Transverse colon (tissue), 4 donors: ENCODE measurements around the gene ZNF599. TPM values are rescaled to one million over a fixed set of nuclear protein-coding genes. Genes with fewer than 3 reads are reported as not detected.

Experiments
- DNase-seq: peaks from one replicate; pipeline ENCODE4 v3.0.0-alpha.2; 2019
- H3K27ac ChIP-seq, 4 donors: fragments of 200-600 bp; sonication (generic); 2 replicates each; pipeline ENCODE4 v1.5.1; 2016 to 2018; ENCODE audit warnings: inconsistent platforms in 4 of 4
- H3K27me3 ChIP-seq: fragments of 200-600 bp; sonication (generic); 2 replicates; pipeline ENCODE4 v1.5.1; 2017; ENCODE audit warnings: inconsistent platforms
- H3K36me3 ChIP-seq, 4 donors: fragments of 200-600 bp; sonication (generic); 2 replicates each; pipeline ENCODE4 v1.5.1; 2017 to 2019; ENCODE audit warnings: inconsistent platforms in 4 of 4
- H3K4me1 ChIP-seq, 4 donors: fragments of 200-600 bp; sonication (generic); 2 replicates each; pipeline ENCODE4 v1.5.1; 2017 to 2020; ENCODE audit warnings: inconsistent platforms in 4 of 4
- H3K4me3 ChIP-seq, 4 donors: fragments of 200-600 bp; sonication (generic); 1 replicate in 1 of 4; 2 replicates in 3 of 4; pipeline versions ENCODE4 v1.5.1 to v1.6.1; 2017 to 2019; ENCODE audit warnings: inconsistent platforms in 4 of 4
- H3K9me3 ChIP-seq, 2 donors: fragments of 200-600 bp; sonication (generic); 2 replicates each; pipeline ENCODE4 v1.5.1; 2017 to 2019; ENCODE audit warnings: inconsistent platforms in 2 of 2
- EP300 ChIP-seq: sonication (generic); formaldehyde crosslinking; IDR thresholded peaks from one replicate; pipeline ENCODE4 v1.6.1; 2017; ENCODE audit warnings: antibody characterized with exemption, low read depth
- POLR2A ChIP-seq: fragments of 450-650 bp; IDR thresholded peaks from one replicate; pipeline ENCODE4 v1.6.1; 2016; ENCODE audit warnings: antibody characterized with exemption, mild to moderate bottlenecking, moderate library complexity
- POLR2AphosphoS5 ChIP-seq, 3 donors: sonication (generic); formaldehyde crosslinking; IDR thresholded peaks; one replicate each; pipeline ENCODE4 v1.6.1; 2016; ENCODE audit warnings: antibody characterized with exemption in 3 of 3
- WGBS, 2 donors: methylation state at CpG; one replicate each; pipeline ENCODE4 v1.1.5; 2018; ENCODE audit warnings: low coverage in 1 of 2; 5-methylcytosine and 5-hydroxymethylcytosine counted together
- in situ Hi-C, 4 donors: fragments of 200-750 bp; cut with MboI; loops; one replicate each; pipeline versions ENCODE4 v1.15.0 to v1.15.1; 2017; ENCODE audit warnings: low sequenced_read_pairs in 3 of 4, low pct_ligation_motif_present in 1 of 4, low pct_unique_long_range_greater_than_20kb in 1 of 4
- intact Hi-C: fragments of 100-400 bp; cut with DNase I; formaldehyde crosslinking; loops from one replicate; pipeline ENCODE4 v1.15.1; 2023; ENCODE audit warnings: low total_unique reads
- total RNA-seq, 4 donors: library from RNA; depleted of rRNA; stranded (reverse); fragments of >200 nt; gene quantifications; one replicate each; pipeline ENCODE4 v1.1.0, GENCODE V29; 2016
- TF ChIP-seq, protein P1 (sequence below), 5 experiments: fragments of 200-600 bp in 3 of 5; fragments of 450-650 bp in 2 of 5; sonication (generic) in 3 of 5; IDR thresholded peaks; 1 replicate in 2 of 5; 2 replicates in 3 of 5; pipeline ENCODE4 v1.5.1; 2016 to 2017; ENCODE audit warnings: antibody characterized with exemption in 5 of 5, inconsistent platforms in 3 of 5, mild to moderate bottlenecking in 2 of 5, moderate library complexity in 1 of 5

ZNF599 gene
- total RNA-seq, 4 donors from 2014 or later, result 4.1 to 7.1 (median 6.0) TPM; not detected in 1

DNA sequence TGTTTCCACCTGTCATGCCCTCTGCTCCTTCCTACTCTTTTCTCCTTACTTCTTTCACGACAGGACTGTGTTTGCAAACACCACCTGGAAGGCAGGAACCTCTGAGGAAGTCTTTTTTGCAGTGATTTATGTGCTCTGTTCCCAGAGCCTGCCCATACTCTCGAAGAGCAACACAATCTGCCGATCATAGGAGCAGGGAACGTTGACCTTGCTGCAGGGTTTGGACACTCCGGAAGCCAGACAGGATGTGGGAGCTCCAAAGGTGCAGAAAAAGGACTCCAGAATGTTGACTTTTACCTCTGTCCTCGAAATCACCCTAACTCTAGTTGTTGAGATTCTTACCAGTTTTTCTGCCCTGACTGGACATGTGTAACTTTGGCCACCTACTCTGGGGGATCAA, 47.6 kb downstream of the ZNF599 start:
- no peak for TF ChIP-seq EP300
- TF ChIP-seq, protein P1, sequence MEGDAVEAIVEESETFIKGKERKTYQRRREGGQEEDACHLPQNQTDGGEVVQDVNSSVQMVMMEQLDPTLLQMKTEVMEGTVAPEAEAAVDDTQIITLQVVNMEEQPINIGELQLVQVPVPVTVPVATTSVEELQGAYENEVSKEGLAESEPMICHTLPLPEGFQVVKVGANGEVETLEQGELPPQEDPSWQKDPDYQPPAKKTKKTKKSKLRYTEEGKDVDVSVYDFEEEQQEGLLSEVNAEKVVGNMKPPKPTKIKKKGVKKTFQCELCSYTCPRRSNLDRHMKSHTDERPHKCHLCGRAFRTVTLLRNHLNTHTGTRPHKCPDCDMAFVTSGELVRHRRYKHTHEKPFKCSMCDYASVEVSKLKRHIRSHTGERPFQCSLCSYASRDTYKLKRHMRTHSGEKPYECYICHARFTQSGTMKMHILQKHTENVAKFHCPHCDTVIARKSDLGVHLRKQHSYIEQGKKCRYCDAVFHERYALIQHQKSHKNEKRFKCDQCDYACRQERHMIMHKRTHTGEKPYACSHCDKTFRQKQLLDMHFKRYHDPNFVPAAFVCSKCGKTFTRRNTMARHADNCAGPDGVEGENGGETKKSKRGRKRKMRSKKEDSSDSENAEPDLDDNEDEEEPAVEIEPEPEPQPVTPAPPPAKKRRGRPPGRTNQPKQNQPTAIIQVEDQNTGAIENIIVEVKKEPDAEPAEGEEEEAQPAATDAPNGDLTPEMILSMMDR (IDR thresholded peaks at IDR 0.05), result no peak
- no peak for TF ChIP-seq POLR2A
- TF ChIP-seq POLR2AphosphoS5 (IDR thresholded peaks at IDR 0.05), result no peak
- H3K36me3 ChIP-seq, result no peaks in the 10 kb centered on the region
- no peaks in the 10 kb centered on the region for H3K27me3 ChIP-seq
- no peaks in the 10 kb centered on the region for H3K4me1 ChIP-seq
- no peak for DNase-seq
- H3K27ac ChIP-seq, result no peak overlapping the region
- intact Hi-C loops (no loop called here), in situ Hi-C loops (no loop called here)
- no peaks in the 10 kb centered on the region for H3K9me3 ChIP-seq
- WGBS, 2 donors, result 20 to 31% methylated on average over 3 to 6 of the region's 6 CpGs
- no peak overlapping the region for H3K4me3 ChIP-seq

DNA sequence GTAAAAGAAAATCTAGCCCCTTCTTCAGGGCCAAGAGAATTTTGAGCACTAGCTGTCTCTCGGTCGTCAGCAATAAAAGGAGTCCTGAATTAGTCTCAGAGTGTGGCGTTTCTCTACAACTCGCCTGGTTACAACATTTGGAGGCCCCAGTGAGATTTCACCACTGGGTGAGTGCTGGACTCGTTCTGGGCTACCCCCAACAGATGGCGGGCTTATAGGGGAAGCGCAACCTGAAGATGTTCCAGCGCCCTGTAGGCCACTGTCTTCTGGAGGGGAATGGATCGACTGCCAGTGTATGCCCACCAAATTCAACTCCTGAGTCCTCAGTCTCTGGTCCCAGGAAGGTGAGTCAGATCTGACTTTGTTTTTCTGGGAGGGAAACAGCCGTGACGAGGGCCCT, 50.7 kb downstream of the ZNF599 start:
- H3K4me1 ChIP-seq, result no peaks in the 10 kb centered on the region
- H3K36me3 ChIP-seq, result no peaks in the 10 kb centered on the region
- TF ChIP-seq POLR2AphosphoS5 (IDR thresholded peaks at IDR 0.05), result no peak
- TF ChIP-seq EP300, result no peak
- 61 to 73% methylated on average over 5 to 11 of the region's 11 CpGs for WGBS, 2 donors
- intact Hi-C loops (no loop called here), in situ Hi-C loops (loop anchor here in 1 of 4 donors (25.0 kb wide), 1 partner anchor 210 kb away; no protein-coding TSS in a partner anchor)
- no peak overlapping the region for H3K4me3 ChIP-seq
- no peaks in the 10 kb centered on the region for H3K9me3 ChIP-seq
- H3K27ac ChIP-seq, result no peak overlapping the region
- DNase-seq, result no peak
- H3K27me3 ChIP-seq, result no peaks in the 10 kb centered on the region

DNA sequence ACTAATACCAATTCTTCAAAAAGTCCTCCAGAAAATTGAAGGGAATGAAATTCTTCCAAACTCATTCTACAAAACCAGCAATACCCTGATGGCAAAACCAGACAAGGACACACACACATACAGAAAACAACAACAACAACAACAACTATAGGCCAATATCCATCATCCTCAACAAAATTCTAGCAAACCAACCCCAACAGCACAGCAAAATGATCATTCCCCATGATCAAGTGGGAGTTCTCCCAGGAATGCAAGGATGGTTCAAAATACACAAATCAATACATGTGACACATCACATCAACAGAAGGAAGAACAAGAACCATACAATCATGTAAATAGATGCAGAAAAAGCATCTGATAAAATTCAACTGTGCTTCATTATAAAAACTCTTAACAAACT, 57.7 kb downstream of the ZNF599 start:
- DNase-seq, result no peak
- Histone ChIP-seq H3K36me3 (no peaks in the 10 kb centered on the region), H3K4me3 (no peak overlapping the region), H3K27me3 (no peaks in the 10 kb centered on the region), H3K27ac (no peak overlapping the region), H3K9me3 (peaks cover 12 to 23% of the 10 kb centered on the region in 2 donors), H3K4me1 (no peaks in the 10 kb centered on the region)
- intact Hi-C loops (no loop called here), in situ Hi-C loops (loop anchor here in 2 of 4 donors (10.0 to 25.0 kb wide), 2 partner anchors 203 to 221 kb away; no protein-coding TSS in a partner anchor)
- TF ChIP-seq, protein P1 (IDR thresholded peaks at IDR 0.05), result no peak
- TF ChIP-seq POLR2A (no peak), EP300 (no peak), POLR2AphosphoS5 (IDR thresholded peaks at IDR 0.05) (no peak)

DNA sequence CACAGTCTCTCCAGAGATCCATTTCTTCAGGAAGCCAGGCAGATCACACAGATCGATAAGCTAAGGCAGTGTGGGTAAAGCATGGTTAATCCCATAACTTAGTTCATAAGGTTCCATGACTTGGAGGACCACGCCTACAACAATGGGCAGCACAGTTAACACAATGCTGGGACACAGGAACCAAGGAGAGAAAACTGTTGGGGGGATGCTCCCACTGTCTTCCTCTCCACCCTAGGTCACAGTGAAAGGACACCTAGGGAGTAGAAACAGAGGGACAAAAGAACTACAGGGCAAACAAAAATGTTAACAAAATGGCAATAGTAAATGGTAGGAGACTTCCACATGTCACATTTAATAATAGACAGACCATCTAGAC, 59.8 kb downstream of the ZNF599 start:
- Histone ChIP-seq H3K4me3 (no peak overlapping the region), H3K36me3 (no peaks in the 10 kb centered on the region), H3K9me3 (peaks cover 12 to 23% of the 10 kb centered on the region in 2 donors), H3K27me3 (no peaks in the 10 kb centered on the region), H3K27ac (no peak overlapping the region), H3K4me1 (no peaks in the 10 kb centered on the region)
- DNase-seq, result no peak
- in situ Hi-C loops, result loop anchor here in 3 of 4 donors (5.0 to 25.0 kb wide), 4 partner anchors 76 to 218 kb away; no protein-coding TSS in a partner anchor
- intact Hi-C loops, result loop anchor here (5.0 kb wide), 2 partner anchors 76 to 211 kb away; no protein-coding TSS in a partner anchor
- TF ChIP-seq, protein P1 (IDR thresholded peaks at IDR 0.05), result no peak
- TF ChIP-seq EP300, result no peak
- no peak for TF ChIP-seq POLR2AphosphoS5 (IDR thresholded peaks at IDR 0.05)
- TF ChIP-seq POLR2A, result no peak
- WGBS, 2 donors, result 91% methylated on average over 2 of the region's 2 CpGs; no CpG with 5 or more reads in 1 of the 2 donors
